ENCODE measurements around the gene SCGB3A2. TPM values are rescaled to one million over a fixed set of nuclear protein-coding genes. Genes with fewer than 3 reads are reported as not detected.

SCGB3A2 gene
- total RNA-seq, 1 donor from 2014 or later = not detected

- DNase-seq (no peak), ATAC-seq (ENCODE audit: low read depth) (no peak)
- no peaks in the 10 kb centered on the region for H3K36me3 Mint-ChIP-seq (ENCODE audit: low read depth)
- H3K27ac Mint-ChIP-seq = no peak overlapping the region
- ChIA-PET POLR2A (no interaction called here), CTCF (no interaction called here)
- intact Hi-C loops (cut with micrococcal nuclease) = no loop called here
- no peak overlapping the region for H3K4me3 Mint-ChIP-seq
- TF ChIP-seq, protein P1, sequence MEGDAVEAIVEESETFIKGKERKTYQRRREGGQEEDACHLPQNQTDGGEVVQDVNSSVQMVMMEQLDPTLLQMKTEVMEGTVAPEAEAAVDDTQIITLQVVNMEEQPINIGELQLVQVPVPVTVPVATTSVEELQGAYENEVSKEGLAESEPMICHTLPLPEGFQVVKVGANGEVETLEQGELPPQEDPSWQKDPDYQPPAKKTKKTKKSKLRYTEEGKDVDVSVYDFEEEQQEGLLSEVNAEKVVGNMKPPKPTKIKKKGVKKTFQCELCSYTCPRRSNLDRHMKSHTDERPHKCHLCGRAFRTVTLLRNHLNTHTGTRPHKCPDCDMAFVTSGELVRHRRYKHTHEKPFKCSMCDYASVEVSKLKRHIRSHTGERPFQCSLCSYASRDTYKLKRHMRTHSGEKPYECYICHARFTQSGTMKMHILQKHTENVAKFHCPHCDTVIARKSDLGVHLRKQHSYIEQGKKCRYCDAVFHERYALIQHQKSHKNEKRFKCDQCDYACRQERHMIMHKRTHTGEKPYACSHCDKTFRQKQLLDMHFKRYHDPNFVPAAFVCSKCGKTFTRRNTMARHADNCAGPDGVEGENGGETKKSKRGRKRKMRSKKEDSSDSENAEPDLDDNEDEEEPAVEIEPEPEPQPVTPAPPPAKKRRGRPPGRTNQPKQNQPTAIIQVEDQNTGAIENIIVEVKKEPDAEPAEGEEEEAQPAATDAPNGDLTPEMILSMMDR (IDR thresholded peaks at IDR 0.05) = no peak
- H3K27me3 Mint-ChIP-seq = peaks cover 5% of the 10 kb centered on the region
- H3K4me1 Mint-ChIP-seq = no peaks in the 10 kb centered on the region
- H3K9me3 Mint-ChIP-seq = no peaks in the 10 kb centered on the region
These were observed 17.4 kb downstream of the SCGB3A2 start for GRCh38 chr5:147895864-147896263.

GRCh38 chr5:147898875-147899401, 20.4 kb downstream of the SCGB3A2 start:
- intact Hi-C loops (cut with micrococcal nuclease) = no loop called here
- no peak for DNase-seq
- H3K4me1 Mint-ChIP-seq = no peaks in the 10 kb centered on the region
- no peak for ATAC-seq (ENCODE audit: low read depth)
- TF ChIP-seq, protein P1 (IDR thresholded peaks at IDR 0.05) = no peak
- no peaks in the 10 kb centered on the region for H3K36me3 Mint-ChIP-seq (ENCODE audit: low read depth)
- no peak overlapping the region for H3K27ac Mint-ChIP-seq
- no peak overlapping the region for H3K4me3 Mint-ChIP-seq
- ChIA-PET POLR2A (no interaction called here), CTCF (no interaction called here)
- peaks cover 2% of the 10 kb centered on the region for H3K27me3 Mint-ChIP-seq
- no peaks in the 10 kb centered on the region for H3K9me3 Mint-ChIP-seq

- no peaks in the 10 kb centered on the region for H3K9me3 Mint-ChIP-seq
- DNase-seq (no peak), ATAC-seq (ENCODE audit: low read depth) (no peak)
- H3K4me3 Mint-ChIP-seq = no peak overlapping the region
- TF ChIP-seq, protein P1 (IDR thresholded peaks at IDR 0.05) = no peak
- CTCF ChIA-PET = no interaction called here
- intact Hi-C loops (cut with micrococcal nuclease) = no loop called here
- no peaks in the 10 kb centered on the region for H3K4me1 Mint-ChIP-seq
- H3K36me3 Mint-ChIP-seq (ENCODE audit: low read depth) = no peaks in the 10 kb centered on the region
- POLR2A ChIA-PET = no interaction called here
- no peaks in the 10 kb centered on the region for H3K27me3 Mint-ChIP-seq
- H3K27ac Mint-ChIP-seq = no peak overlapping the region
These were observed 23.1 kb downstream of the SCGB3A2 start for GRCh38 chr5:147901599-147902039.

- CTCF ChIA-PET = no interaction called here
- POLR2A ChIA-PET = no interaction called here
- no peaks in the 10 kb centered on the region for H3K36me3 Mint-ChIP-seq (ENCODE audit: low read depth)
- intact Hi-C loops (cut with micrococcal nuclease) = no loop called here
- H3K4me3 Mint-ChIP-seq = no peak overlapping the region
- no peaks in the 10 kb centered on the region for H3K4me1 Mint-ChIP-seq
- DNase-seq = no peak
- no peaks in the 10 kb centered on the region for H3K9me3 Mint-ChIP-seq
- ATAC-seq (ENCODE audit: low read depth) = no peak
- H3K27ac Mint-ChIP-seq = no peak overlapping the region
- TF ChIP-seq, protein P1 (IDR thresholded peaks at IDR 0.05) = no peak
- no peaks in the 10 kb centered on the region for H3K27me3 Mint-ChIP-seq
These were observed 24.2 kb downstream of the SCGB3A2 start for GRCh38 chr5:147902609-147903115.

GRCh38 chr5:147904110-147904509, 25.6 kb downstream of the SCGB3A2 start:
- Mint-ChIP-seq H3K27ac (no peak overlapping the region), H3K9me3 (no peaks in the 10 kb centered on the region), H3K36me3 (ENCODE audit: low read depth) (no peaks in the 10 kb centered on the region), H3K4me1 (no peaks in the 10 kb centered on the region), H3K27me3 (no peaks in the 10 kb centered on the region), H3K4me3 (no peak overlapping the region)
- intact Hi-C loops (cut with micrococcal nuclease) = no loop called here
- DNase-seq (no peak), ATAC-seq (ENCODE audit: low read depth) (no peak)
- POLR2A ChIA-PET = no interaction called here
- CTCF ChIA-PET = no interaction called here
- TF ChIP-seq, protein P1 (IDR thresholded peaks at IDR 0.05) = no peak

All from activated B cell treated with CpG ODN at 0.5 μM for 24 hours (primary cell).